SK-MEL-5 (cell line): ENCODE results near the gene TLCD1. TPM values are rescaled to one million over a fixed set of nuclear protein-coding genes. Genes with fewer than 3 reads are reported as not detected.

Experiments
- small RNA-seq, 2 experiments: library from RNA; depleted of rRNA; stranded (forward); fragments of <200 nt; gene quantifications; one replicate each; pipeline ENCODE3, GENCODE V24; 2014
- total RNA-seq: library from RNA; depleted of rRNA; stranded (reverse); fragments of >200 nt; shearing (Covaris generic); gene quantifications from 2 replicates; pipeline ENCODE4 v1.2.3, GENCODE V29; 2014; rRNA removed

The TLCD1 gene
- total RNA-seq, 1 experiment from 2014 or later, result 17.3 TPM

Small RNA genes within 50 kb of the gene (small RNA-seq; reads per million reads assigned to genes)
- 0 reads per million in 2 experiments for gene SNORD42A
- gene SNORD42B, result 0 to 0.02 reads per million in 2 experiments
- gene SNORD4A, result 0 reads per million in 2 experiments
- 0 reads per million in 2 experiments for gene SNORD4B

Other genes with a start within 250 kb of the TLCD1 start
- gene FOXN1, start 219.9 kb downstream of the TLCD1 start, total RNA-seq, result not detected in 2 replicates
- gene UNC119, start 173.6 kb downstream of the TLCD1 start, total RNA-seq, result 38.8 and 45.0 TPM in 2 replicates
- gene PIGS, start 154.7 kb downstream of the TLCD1 start, total RNA-seq, result 45.4 and 46.6 TPM in 2 replicates
- 22.5 and 24.2 TPM in 2 replicates for gene ALDOC, start 149.3 kb downstream of the TLCD1 start, total RNA-seq
- gene SPAG5, start 127.2 kb downstream of the TLCD1 start, total RNA-seq, result 33.5 and 44.0 TPM in 2 replicates
- 3.4 and 4.8 TPM in 2 replicates for gene RSKR, start 112.0 kb downstream of the TLCD1 start, total RNA-seq
- 146 and 160 TPM in 2 replicates for gene BLTP2, start 81.1 kb downstream of the TLCD1 start, total RNA-seq
- 61.3 and 66.1 TPM in 2 replicates for gene SDF2, start 64.3 kb downstream of the TLCD1 start, total RNA-seq
- 38.6 and 47.1 TPM in 2 replicates for gene SUPT6H, start 64.0 kb downstream of the TLCD1 start, total RNA-seq
- gene PROCA1, start 14.3 kb downstream of the TLCD1 start, total RNA-seq, result 0.16 TPM in 1 of 2 replicates, not detected in the other
- 89.9 and 93.4 TPM in 2 replicates for gene RAB34, start 8.4 kb downstream of the TLCD1 start, total RNA-seq
- 965 and 1,109 TPM in 2 replicates for gene RPL23A, start 6.2 kb downstream of the TLCD1 start, total RNA-seq
- 1.8 and 2.1 TPM in 2 replicates for gene NEK8, start 2.6 kb upstream of the TLCD1 start, total RNA-seq
- gene TRAF4, start 17.8 kb upstream of the TLCD1 start, total RNA-seq, result 72.8 and 76.2 TPM in 2 replicates
- gene FAM222B, start 116.6 kb upstream of the TLCD1 start, total RNA-seq, result 11.3 and 14.7 TPM in 2 replicates
- gene ERAL1, start 128.8 kb upstream of the TLCD1 start, total RNA-seq, result 23.8 and 35.7 TPM in 2 replicates
- gene FLOT2, start 171.5 kb upstream of the TLCD1 start, total RNA-seq, result 12.6 and 12.8 TPM in 2 replicates
- gene DHRS13, start 176.8 kb upstream of the TLCD1 start, total RNA-seq, result 21.8 and 23.8 TPM in 2 replicates
- gene PHF12, start 225.3 kb upstream of the TLCD1 start, total RNA-seq, result 9.5 and 12.7 TPM in 2 replicates